Choroid plexus epithelial cell (primary cell): ENCODE results near the gene SORBS1.

Experiments used
- DNase-seq: peaks from one replicate; pipeline ENCODE4 v3.0.0-alpha.2; 2010; ENCODE audit warnings: low read depth
- H3K4me3 ChIP-seq: 2 replicates; pipeline ENCODE4 v1.5.1; 2011; ENCODE audit warnings: low read depth, mild to moderate bottlenecking, control low read depth, low read length, moderate library complexity
- TF ChIP-seq, protein P1 (sequence below): conservative IDR thresholded peaks from 2 replicates; pipeline ENCODE4 v1.5.1; 2011; ENCODE audit warnings: low read depth, mild to moderate bottlenecking, control low read depth, inconsistent platforms, low read length, moderate library complexity

Gene SORBS1

DNA sequence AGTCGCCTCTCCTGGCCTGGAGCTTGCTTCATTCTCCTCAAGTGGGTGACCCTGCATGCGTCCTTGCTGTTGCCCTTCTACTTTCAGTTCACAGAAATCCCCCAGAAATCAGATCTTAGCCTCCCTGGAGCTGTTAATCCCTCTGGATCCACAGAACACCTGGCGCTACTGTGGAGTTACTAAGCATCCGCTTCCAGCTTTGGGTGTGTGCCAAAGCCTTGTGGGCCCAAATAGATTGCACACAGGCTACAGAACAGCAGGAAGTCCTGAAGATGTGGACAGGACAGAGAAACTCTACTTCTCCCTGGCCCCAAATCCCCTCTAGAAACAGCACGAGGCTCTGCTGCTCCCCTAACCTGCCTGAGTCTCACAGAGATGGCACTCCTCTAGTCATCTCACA lies 233.8 kb downstream of the SORBS1 start:
- H3K4me3 ChIP-seq = no peak overlapping the region
- peak; percentile 82 for DNase-seq
- TF ChIP-seq, protein P1, sequence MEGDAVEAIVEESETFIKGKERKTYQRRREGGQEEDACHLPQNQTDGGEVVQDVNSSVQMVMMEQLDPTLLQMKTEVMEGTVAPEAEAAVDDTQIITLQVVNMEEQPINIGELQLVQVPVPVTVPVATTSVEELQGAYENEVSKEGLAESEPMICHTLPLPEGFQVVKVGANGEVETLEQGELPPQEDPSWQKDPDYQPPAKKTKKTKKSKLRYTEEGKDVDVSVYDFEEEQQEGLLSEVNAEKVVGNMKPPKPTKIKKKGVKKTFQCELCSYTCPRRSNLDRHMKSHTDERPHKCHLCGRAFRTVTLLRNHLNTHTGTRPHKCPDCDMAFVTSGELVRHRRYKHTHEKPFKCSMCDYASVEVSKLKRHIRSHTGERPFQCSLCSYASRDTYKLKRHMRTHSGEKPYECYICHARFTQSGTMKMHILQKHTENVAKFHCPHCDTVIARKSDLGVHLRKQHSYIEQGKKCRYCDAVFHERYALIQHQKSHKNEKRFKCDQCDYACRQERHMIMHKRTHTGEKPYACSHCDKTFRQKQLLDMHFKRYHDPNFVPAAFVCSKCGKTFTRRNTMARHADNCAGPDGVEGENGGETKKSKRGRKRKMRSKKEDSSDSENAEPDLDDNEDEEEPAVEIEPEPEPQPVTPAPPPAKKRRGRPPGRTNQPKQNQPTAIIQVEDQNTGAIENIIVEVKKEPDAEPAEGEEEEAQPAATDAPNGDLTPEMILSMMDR = no peak

DNA sequence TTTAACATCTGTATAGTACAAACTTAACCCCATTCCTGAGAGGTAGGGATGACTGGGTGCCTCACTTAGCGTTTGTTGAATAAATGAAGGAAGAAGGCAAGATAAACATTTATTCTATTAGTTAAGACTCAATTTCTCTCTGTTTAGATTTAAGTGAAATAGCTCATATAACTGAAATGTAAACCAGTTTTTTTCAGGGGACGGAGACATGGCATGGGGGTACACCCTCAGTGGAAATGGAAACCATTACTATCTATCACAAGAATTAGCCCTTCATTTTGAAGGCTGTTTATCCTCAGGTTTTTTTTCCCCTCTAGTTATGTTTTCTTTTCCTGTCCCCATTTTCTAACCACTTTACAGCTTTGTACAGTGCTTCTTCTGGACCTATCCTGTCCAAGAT lies 234.8 kb downstream of the SORBS1 start:
- no peak for DNase-seq

DNA sequence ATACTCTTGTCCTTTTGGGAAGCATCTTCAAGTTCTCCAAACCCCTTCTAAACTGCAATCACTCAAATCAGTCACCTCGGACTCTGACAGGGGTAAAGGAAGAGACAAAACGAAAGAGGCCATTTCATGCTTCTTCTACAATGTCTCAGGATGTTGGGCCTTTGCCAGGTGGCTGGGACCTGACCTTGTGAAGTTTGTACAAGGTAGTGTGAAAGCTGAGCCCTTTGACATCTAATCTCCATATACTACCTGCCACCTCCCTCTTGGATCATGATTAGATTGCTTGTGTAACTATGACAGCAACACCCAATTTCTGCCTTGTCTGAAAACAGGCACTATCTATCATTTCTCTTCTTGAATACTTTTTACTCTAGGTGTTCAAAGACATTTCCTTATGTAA lies 235.3 kb downstream of the SORBS1 start:
- TF ChIP-seq, protein P1 = no peak
- no peak for DNase-seq

More for the DNA sequence above, 234.8 kb downstream of the SORBS1 start:
- TF ChIP-seq, protein P1 = no peak
- no peak overlapping the region for H3K4me3 ChIP-seq

DNA sequence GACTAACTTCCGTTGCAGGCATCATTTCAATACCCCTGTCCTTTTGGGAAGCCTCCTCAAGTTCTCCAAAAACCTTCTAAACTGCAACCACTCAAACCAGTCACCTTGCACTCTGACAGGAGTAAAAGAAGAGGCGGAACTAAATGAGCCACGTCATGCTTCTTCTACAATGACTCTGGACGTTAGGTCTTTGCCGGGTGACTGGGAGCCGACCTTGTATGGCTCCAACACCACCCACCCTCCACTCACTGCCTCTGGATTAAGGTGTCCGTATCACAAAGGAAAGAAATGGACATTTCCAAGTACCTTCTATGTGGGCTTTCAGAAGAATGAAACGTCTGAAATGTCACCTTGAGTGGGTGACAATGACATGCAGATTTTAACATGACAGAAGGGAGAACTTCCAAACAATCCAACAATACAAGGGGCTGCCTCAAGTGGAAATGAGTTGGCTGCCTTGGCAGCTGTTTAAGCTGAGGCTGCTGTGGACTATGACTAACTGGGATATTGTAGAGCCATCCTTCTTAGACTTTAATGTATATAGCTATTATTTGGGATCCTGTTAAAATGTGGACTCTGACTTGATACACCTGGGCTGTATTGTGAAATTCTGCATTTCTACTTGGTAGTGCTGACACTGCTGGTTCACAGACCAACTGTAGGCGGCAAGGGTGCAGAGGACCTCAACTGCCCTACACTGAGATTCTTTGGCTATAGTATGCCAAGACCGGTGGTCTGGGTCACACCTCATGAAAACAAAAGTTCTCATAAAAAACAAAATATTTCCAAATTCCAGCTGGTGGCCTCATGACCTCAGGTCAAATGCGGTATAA lies 236.5 kb downstream of the SORBS1 start:
- TF ChIP-seq, protein P1 = no peak
- DNase-seq = no peak
- no peak overlapping the region for H3K4me3 ChIP-seq

More for the DNA sequence above, 235.3 kb downstream of the SORBS1 start:
- H3K4me3 ChIP-seq = no peak overlapping the region

DNA sequence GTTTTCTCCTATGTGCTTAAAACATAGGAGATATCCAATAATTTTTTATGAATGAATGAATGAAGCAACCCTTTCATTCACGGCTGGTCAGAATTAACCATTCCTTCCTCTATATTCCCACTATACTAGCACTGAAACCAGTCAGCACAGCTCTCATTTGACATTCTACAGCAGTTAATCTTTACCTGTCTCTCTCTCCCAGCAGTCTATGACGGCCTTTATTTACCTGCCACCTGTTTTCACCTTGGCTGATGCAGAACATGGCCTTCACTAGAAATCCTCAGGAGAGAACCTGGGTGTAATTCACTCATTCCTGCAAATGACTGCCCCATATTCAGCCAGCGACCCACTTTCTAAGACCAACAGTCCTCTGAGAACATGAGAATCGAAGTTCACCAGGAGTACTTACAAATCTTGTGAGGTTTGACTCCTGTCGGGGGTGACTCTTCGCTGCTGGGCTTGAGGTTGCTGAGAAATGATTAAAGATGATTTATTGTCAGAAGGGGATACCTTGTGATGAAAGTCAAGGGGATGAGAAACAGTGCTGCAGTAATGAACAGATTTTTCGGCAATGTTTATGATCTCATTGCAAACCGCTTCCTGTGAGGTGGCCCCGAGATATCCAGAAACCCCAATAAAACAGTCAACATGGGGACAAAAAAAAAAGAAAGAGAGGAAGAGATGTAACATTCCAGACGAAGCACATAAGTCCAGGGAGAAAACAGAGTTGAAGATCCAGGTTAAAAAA lies 239.4 kb downstream of the SORBS1 start:
- no peak overlapping the region for H3K4me3 ChIP-seq
- DNase-seq = no peak
- TF ChIP-seq, protein P1 = no peak

DNA sequence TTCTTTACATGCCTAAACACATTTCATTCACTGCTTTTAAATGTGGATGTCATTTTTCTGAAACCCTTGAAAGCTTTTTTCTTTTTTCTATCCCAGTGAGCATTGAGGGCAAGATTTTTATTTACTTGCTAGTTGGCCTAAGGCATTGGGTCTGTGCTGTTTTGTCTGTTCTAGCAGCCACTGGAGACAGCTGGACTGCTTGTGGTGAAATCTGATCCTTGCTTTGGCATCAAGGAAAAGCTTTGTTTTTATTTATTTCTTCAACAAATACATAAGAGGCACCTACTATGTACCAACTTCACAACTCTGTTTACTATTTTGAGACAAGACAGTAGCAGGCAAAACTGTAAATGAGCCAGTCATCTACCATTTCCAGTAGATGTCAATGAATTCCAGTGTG lies 241.9 kb downstream of the SORBS1 start:
- no peak overlapping the region for H3K4me3 ChIP-seq
- peak; percentile 50 for DNase-seq
- TF ChIP-seq, protein P1 = no peak
